PC-9 (cell line): Measurements from ENCODE around the gene ZAR1L. TPM values are rescaled to one million over a fixed set of nuclear protein-coding genes. Genes with fewer than 3 reads are reported as not detected.

Experiments
- BruUV-seq: library from RNA; stranded (reverse); fragments of 400-500 nt; replicated peaks from 2 replicates; lab custom pipeline; 2021; lab: Mats Ljungman, UMichigan
- CTCF ChIA-PET: fragments of 300-600 bp; sonication (Branson Sonifier 250); formaldehyde crosslinking; loops from one replicate; lab custom pipeline; 2022; ENCODE audit warnings: antibody characterized with exemption; lab: Charles Lee
- POLR2A ChIA-PET: fragments of 300-600 bp; sonication (Branson Sonifier 250); formaldehyde crosslinking; loops from one replicate; lab custom pipeline; 2022; ENCODE audit warnings: antibody characterized with exemption; ENCODE audit not compliant: unreplicated experiment; lab: Charles Lee
- DNase-seq, 2 experiments: peaks; one replicate each; pipeline versions ENCODE4 v3.0.0 to v3.0.0-alpha.2; 2015 to 2022; ENCODE audit warnings: mixed read lengths in 1 of 2
- H2AFZ ChIP-seq: fragments of 200-600 bp; sonication (generic); 2 replicates; pipeline ENCODE4 v1.8.1; 2017; ENCODE audit warnings: antibody characterized with exemption
- H3F3A ChIP-seq: fragments of 200-600 bp; sonication (generic); 2 replicates; pipeline ENCODE4 v1.8.1; 2017; ENCODE audit warnings: antibody characterized with exemption, mild to moderate bottlenecking, low read depth; ENCODE audit not compliant: insufficient read depth
- H3K27ac ChIP-seq: fragments of 200-600 bp; sonication (generic); 2 replicates; pipeline ENCODE4 v1.6.1; 2016; ENCODE audit warnings: mixed run types
- H3K27me3 ChIP-seq: fragments of 200-600 bp; sonication (generic); 2 replicates; pipeline ENCODE4 v1.6.1; 2016; ENCODE audit warnings: low read depth, mixed run types; ENCODE audit not compliant: insufficient read depth
- H3K36me3 ChIP-seq: fragments of 200-600 bp; sonication (generic); 2 replicates; pipeline ENCODE4 v1.6.1; 2016; ENCODE audit warnings: low read depth, mixed run types
- H3K4me1 ChIP-seq: fragments of 200-600 bp; sonication (generic); replicated peaks from 2 replicates; pipeline ENCODE4 v1.6.1; 2016; ENCODE audit warnings: mixed run types; ENCODE audit not compliant: insufficient read depth
- H3K4me2 ChIP-seq: fragments of 200-600 bp; sonication (generic); 2 replicates; pipeline ENCODE4 v1.6.1; 2017; ENCODE audit warnings: mixed run types
- H3K4me3 ChIP-seq: fragments of 200-600 bp; sonication (generic); 2 replicates; pipeline ENCODE4 v1.6.1; 2016; ENCODE audit warnings: mixed run types
- H3K79me2 ChIP-seq: fragments of 200-600 bp; sonication (generic); 2 replicates; pipeline ENCODE4 v1.6.1; 2017; ENCODE audit warnings: low read depth, mixed run types
- H3K9me2 ChIP-seq: fragments of 200-600 bp; sonication (generic); 2 replicates; pipeline ENCODE4 v1.8.1; 2017; ENCODE audit warnings: mild to moderate bottlenecking; ENCODE audit not compliant: insufficient read depth
- H3K9me3 ChIP-seq: fragments of 200-600 bp; sonication (generic); 2 replicates; pipeline ENCODE4 v1.8.1; 2016; ENCODE audit warnings: low read depth; ENCODE audit not compliant: insufficient read depth
- H4K20me1 ChIP-seq: fragments of 200-600 bp; sonication (generic); 2 replicates; pipeline ENCODE4 v1.8.1; 2017; ENCODE audit not compliant: insufficient read depth
- EZH2 ChIP-seq: fragments of 200-600 bp; sonication (generic); IDR thresholded peaks from 2 replicates; pipeline ENCODE4 v1.8.0; 2017; ENCODE audit warnings: antibody characterized with exemption, low read depth
- intact Hi-C: fragments of 100-400 bp; cut with micrococcal nuclease; formaldehyde crosslinking; loops from one replicate; pipeline ENCODE4 v1.10.0; 2022; ENCODE audit not compliant: unreplicated experiment
- total RNA-seq: library from RNA; stranded (reverse); gene quantifications from 2 replicates; pipeline ENCODE4 v1.2.3, GENCODE V29; 2021
- TF ChIP-seq, protein P1 (sequence below): fragments of 200-600 bp; sonication (generic); conservative IDR thresholded peaks from 2 replicates; pipeline ENCODE4 v1.6.1; 2017; ENCODE audit warnings: mixed run types, antibody characterized with exemption, mild to moderate bottlenecking, moderate library complexity

Gene ZAR1L
- total RNA-seq, 1 experiment from 2014 or later, result 0.37 TPM

DNA sequence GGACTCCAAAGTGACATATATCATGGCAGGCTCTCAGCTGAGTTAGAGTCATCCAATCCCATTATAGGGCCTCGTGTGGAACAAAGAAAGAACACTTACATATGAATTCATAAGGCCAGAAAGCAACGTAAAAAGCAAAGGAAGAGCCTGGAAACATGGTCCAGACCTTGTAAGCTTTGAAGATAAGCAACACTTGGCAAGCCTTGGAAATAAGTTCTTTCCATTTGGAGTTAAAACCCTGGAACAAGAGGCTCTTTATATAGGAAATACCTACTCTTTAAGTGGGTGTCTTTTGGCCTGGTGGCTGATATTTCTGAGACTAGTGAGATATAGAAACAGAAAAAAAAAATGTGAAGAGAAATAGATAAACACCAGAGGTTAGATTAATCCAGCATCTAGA is 49.4 kb downstream of the ZAR1L start:
- TF ChIP-seq, protein P1, sequence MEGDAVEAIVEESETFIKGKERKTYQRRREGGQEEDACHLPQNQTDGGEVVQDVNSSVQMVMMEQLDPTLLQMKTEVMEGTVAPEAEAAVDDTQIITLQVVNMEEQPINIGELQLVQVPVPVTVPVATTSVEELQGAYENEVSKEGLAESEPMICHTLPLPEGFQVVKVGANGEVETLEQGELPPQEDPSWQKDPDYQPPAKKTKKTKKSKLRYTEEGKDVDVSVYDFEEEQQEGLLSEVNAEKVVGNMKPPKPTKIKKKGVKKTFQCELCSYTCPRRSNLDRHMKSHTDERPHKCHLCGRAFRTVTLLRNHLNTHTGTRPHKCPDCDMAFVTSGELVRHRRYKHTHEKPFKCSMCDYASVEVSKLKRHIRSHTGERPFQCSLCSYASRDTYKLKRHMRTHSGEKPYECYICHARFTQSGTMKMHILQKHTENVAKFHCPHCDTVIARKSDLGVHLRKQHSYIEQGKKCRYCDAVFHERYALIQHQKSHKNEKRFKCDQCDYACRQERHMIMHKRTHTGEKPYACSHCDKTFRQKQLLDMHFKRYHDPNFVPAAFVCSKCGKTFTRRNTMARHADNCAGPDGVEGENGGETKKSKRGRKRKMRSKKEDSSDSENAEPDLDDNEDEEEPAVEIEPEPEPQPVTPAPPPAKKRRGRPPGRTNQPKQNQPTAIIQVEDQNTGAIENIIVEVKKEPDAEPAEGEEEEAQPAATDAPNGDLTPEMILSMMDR, result no peak
- no peak for TF ChIP-seq EZH2
- Histone ChIP-seq H3K4me1 (no peaks in the 10 kb centered on the region), H3K27me3 (no peaks in the 10 kb centered on the region), H3K79me2 (no peaks in the 10 kb centered on the region), H3K9me3 (no peaks in the 10 kb centered on the region), H3K4me3 (no peak overlapping the region), H3K36me3 (no peaks in the 10 kb centered on the region), H3K27ac (no peak overlapping the region), H4K20me1 (no peaks in the 10 kb centered on the region), H3K4me2 (no peak overlapping the region), H2AFZ (no peak overlapping the region), H3F3A (no peaks in the 10 kb centered on the region), H3K9me2 (no peaks in the 10 kb centered on the region)
- POLR2A ChIA-PET, result no interaction called here
- CTCF ChIA-PET, result no interaction called here
- intact Hi-C loops, result no loop called here
- BruUV-seq, result no TSS peak
- no peak for DNase-seq

DNA sequence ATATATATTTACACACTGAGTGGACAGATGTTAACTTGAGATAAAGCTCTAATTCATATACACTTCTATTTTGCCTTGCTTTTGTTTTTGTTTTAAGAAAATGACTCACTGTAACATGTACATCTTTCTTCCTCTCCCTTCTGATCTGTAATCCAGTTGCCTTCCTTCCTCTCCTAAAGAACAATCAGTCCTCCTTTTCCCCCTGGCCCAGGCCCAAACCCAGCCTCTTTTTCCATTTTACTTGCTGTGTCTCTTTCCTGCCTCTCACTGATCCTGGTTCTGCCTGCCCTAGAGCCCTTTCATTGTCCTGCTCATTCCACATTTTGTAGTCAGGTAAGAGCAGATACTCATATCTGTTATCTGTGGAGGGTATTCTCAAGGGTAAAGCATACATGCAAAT is 50.8 kb downstream of the ZAR1L start:
- H3K36me3 ChIP-seq, result no peaks in the 10 kb centered on the region
- ChIA-PET CTCF (no interaction called here), POLR2A (no interaction called here)
- H3K79me2 ChIP-seq, result no peaks in the 10 kb centered on the region
- DNase-seq, result no peak
- H3F3A ChIP-seq, result no peaks in the 10 kb centered on the region
- no peaks in the 10 kb centered on the region for H3K4me1 ChIP-seq
- H3K4me3 ChIP-seq, result no peak overlapping the region
- H3K27ac ChIP-seq, result no peak overlapping the region
- H3K9me2 ChIP-seq, result no peaks in the 10 kb centered on the region
- H4K20me1 ChIP-seq, result no peaks in the 10 kb centered on the region
- BruUV-seq, result no TSS peak
- no peak for TF ChIP-seq EZH2
- TF ChIP-seq, protein P1, result no peak
- H2AFZ ChIP-seq, result no peak overlapping the region
- H3K4me2 ChIP-seq, result no peak overlapping the region
- intact Hi-C loops, result no loop called here
- no peaks in the 10 kb centered on the region for H3K9me3 ChIP-seq
- H3K27me3 ChIP-seq, result no peaks in the 10 kb centered on the region

DNA sequence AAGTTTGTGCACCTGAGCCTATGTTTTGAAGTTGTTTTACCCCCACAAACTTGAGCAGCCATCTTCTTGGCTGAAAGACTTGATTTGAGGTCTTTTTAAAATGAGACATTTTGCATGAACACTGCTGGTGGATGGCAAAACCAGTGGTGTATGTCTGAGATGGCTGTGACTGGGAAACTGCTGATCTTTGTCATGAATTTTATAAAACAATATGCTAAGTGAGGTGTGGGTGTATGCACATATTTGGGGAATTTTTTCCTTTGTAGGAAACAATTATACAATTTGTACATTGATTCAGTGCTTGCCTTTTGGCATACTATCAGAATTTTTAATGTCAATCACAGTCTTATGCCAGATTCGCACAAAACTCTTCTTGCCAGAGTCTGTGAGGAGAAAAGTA is 52.5 kb downstream of the ZAR1L start:
- POLR2A ChIA-PET, result no interaction called here
- intact Hi-C loops, result no loop called here
- H2AFZ ChIP-seq, result no peak overlapping the region

More for the DNA sequence above, 52.5 kb downstream of the ZAR1L start:
- Histone ChIP-seq H4K20me1 (no peaks in the 10 kb centered on the region), H3K27me3 (no peaks in the 10 kb centered on the region), H3K9me2 (no peaks in the 10 kb centered on the region), H3K4me2 (no peak overlapping the region), H3K4me1 (no peaks in the 10 kb centered on the region), H3K36me3 (no peaks in the 10 kb centered on the region), H3K27ac (no peak overlapping the region), H3F3A (no peaks in the 10 kb centered on the region), H3K9me3 (no peaks in the 10 kb centered on the region), H3K4me3 (no peak overlapping the region), H3K79me2 (no peaks in the 10 kb centered on the region)
- CTCF ChIA-PET, result no interaction called here
- DNase-seq, result no peak
- no peak for TF ChIP-seq EZH2
- TF ChIP-seq, protein P1, result no peak
- BruUV-seq, result no TSS peak
